HEK293T (cell line): ENCODE data around the gene PHAF1.

Experiments
- CTCF ChIA-PET: fragments of 350-600 bp; formaldehyde crosslinking; extraction: SDS; loops from one replicate; lab custom pipeline; 2021; ENCODE audit warnings: antibody characterized with exemption, inconsistent platforms; lab: Yijun Ruan, JAX
- POLR2A ChIA-PET: fragments of 350-600 bp; formaldehyde crosslinking; extraction: SDS; loops from one replicate; lab custom pipeline; 2020; ENCODE audit warnings: antibody characterized with exemption, inconsistent platforms; lab: Yijun Ruan, JAX
- DNase-seq: peaks from one replicate; pipeline ENCODE4 v3.0.0; 2012; ENCODE audit warnings: mixed read lengths; ENCODE audit errors: extremely low spot score
- ARNT ChIP-seq: fragments of 450-650 bp; IDR thresholded peaks from 2 replicates; pipeline ENCODE4 v1.6.1; 2017; ENCODE audit warnings: mild to moderate bottlenecking
- BHLHE40 ChIP-seq: fragments of 450-650 bp; IDR thresholded peaks from 2 replicates; pipeline ENCODE4 v1.6.1; 2016; ENCODE audit warnings: mild to moderate bottlenecking, moderate library complexity, borderline replicate concordance
- CTBP1 ChIP-seq: fragments of 450-650 bp; IDR thresholded peaks from 2 replicates; pipeline ENCODE4 v1.6.1; 2016; ENCODE audit warnings: borderline replicate concordance
- ELF4 ChIP-seq: fragments of 450-650 bp; IDR thresholded peaks from 2 replicates; pipeline ENCODE4 v1.6.1; 2017; ENCODE audit warnings: antibody characterized with exemption
- FOXA1 ChIP-seq: fragments of 450-650 bp; IDR thresholded peaks from 2 replicates; pipeline ENCODE4 v1.6.1; 2016; ENCODE audit warnings: mild to moderate bottlenecking
- FOXK2 ChIP-seq: fragments of 450-650 bp; IDR thresholded peaks from 2 replicates; pipeline ENCODE4 v1.6.1; 2016; ENCODE audit warnings: mild to moderate bottlenecking
- FOXM1 ChIP-seq: fragments of 450-650 bp; IDR thresholded peaks from 2 replicates; pipeline ENCODE4 v1.6.1; 2017; ENCODE audit warnings: mild to moderate bottlenecking, borderline replicate concordance
- HDGF ChIP-seq: fragments of 450-650 bp; IDR thresholded peaks from 2 replicates; pipeline ENCODE4 v1.6.1; 2017; ENCODE audit warnings: antibody characterized with exemption, borderline replicate concordance
- L3MBTL2 ChIP-seq: fragments of 450-650 bp; conservative IDR thresholded peaks from 2 replicates; pipeline ENCODE4 v1.6.1; 2016; ENCODE audit warnings: mild to moderate bottlenecking
- LEF1 ChIP-seq: fragments of 450-650 bp; IDR thresholded peaks from 2 replicates; pipeline ENCODE4 v1.6.1; 2017; ENCODE audit warnings: mild to moderate bottlenecking, borderline replicate concordance
- NFRKB ChIP-seq: fragments of 450-650 bp; IDR thresholded peaks from 2 replicates; pipeline ENCODE4 v1.6.1; 2016; ENCODE audit warnings: mild to moderate bottlenecking, moderate library complexity
- SP1 ChIP-seq: fragments of 450-650 bp; IDR thresholded peaks from 2 replicates; pipeline ENCODE4 v1.6.1; 2017
- SUZ12 ChIP-seq: fragments of 450-650 bp; IDR thresholded peaks from 2 replicates; pipeline ENCODE4 v1.6.1; 2016; ENCODE audit warnings: mild to moderate bottlenecking
- TARDBP ChIP-seq: fragments of 450-650 bp; IDR thresholded peaks from 2 replicates; pipeline ENCODE4 v1.6.1; 2016
- ZNF384 ChIP-seq: fragments of 450-650 bp; IDR thresholded peaks from 2 replicates; pipeline ENCODE4 v1.6.1; 2016
- TF ChIP-seq, protein P1 (sequence below): fragments of 450-650 bp; IDR thresholded peaks from 2 replicates; pipeline ENCODE4 v1.6.1; 2016

PHAF1 gene

DNA sequence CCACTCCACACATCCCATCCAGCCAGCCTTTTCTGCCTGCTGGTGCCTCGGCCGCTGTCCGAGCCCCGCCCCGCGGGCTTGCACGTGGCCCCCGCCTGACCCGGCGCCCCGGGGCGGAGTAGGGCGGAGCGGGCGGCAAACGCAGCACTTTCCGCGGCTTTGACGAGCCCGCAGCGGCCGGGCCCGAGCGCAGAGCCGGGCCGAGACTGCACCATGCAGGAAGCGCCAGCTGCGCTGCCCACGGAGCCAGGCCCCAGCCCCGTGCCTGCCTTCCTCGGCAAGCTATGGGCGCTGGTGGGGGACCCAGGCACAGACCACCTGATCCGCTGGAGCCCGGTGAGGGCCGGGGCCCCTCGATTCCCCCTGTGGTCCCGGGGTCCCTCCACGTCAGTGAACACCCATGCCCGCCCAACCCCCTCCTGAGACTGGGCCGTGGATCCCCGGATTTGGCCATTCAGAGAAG lies 54.9 kb downstream of the PHAF1 start, which contains the start of gene HSF4:
Gene HSF4, plus strand, starts transcription at position 147 of the 463 bp plus-strand sequence. Its CDS starts 67 bp downstream, at position 214.
- TF ChIP-seq FOXM1 (no peak), FOXA1 (no peak), TARDBP (no peak), ZNF384 (no peak), SUZ12 (no peak), ARNT (no peak), FOXK2 (no peak), L3MBTL2 (no peak), HDGF (no peak), ELF4 (no peak), SP1 (no peak), CTBP1 (no peak), LEF1 (no peak), BHLHE40 (no peak), NFRKB (no peak)
- TF ChIP-seq, protein P1, sequence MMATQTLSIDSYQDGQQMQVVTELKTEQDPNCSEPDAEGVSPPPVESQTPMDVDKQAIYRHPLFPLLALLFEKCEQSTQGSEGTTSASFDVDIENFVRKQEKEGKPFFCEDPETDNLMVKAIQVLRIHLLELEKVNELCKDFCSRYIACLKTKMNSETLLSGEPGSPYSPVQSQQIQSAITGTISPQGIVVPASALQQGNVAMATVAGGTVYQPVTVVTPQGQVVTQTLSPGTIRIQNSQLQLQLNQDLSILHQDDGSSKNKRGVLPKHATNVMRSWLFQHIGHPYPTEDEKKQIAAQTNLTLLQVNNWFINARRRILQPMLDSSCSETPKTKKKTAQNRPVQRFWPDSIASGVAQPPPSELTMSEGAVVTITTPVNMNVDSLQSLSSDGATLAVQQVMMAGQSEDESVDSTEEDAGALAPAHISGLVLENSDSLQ: no peak
- ChIA-PET CTCF (no interaction called here), POLR2A (no interaction called here)
- no peak for DNase-seq

DNA sequence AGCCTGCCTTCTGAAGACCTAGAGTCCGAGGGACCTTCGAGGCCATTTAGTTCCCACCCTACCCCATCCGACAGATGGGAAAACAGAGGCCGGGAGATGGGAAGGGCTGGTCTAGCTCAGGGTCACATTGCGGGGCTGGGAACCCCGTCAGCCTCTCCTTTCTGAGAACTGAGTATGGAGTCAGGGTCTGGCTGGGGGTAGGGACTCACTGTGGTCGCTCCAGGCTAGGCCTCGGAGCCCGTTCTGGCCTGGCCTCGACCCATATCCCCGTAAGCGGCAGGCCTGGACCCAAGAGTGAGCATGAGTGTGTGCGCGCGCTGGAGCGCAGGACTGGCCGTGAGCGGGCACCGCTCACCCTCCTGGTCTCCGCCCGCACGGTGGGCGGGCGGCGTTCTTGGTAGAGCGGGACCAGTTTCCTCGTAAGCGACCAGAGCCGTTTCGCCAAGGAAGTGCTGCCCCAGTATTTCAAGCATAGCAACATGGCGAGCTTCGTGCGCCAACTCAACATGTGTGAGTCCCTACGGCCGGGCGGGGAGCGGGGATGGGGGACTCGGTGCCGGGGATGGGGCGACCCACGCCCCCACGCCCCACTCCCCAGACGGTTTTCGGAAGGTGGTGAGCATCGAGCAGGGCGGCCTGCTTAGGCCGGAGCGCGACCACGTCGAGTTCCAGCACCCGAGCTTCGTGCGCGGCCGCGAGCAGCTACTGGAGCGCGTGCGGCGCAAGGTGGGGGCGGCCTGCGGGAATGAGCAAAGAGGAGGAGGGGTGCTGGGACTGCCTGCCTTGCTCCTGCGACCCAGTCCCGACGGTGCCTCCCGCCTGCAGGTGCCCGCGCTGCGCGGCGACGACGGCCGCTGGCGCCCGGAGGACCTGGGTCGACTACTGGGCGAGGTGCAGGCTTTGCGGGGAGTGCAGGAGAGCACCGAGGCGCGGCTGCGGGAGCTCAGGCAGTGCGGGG lies 55.7 kb downstream of the PHAF1 start:
- POLR2A ChIA-PET: no interaction called here
- no peak for DNase-seq
- TF ChIP-seq SUZ12 (no peak), FOXM1 (no peak), HDGF (no peak), LEF1 (no peak), ARNT (no peak), ELF4 (no peak), L3MBTL2 (no peak), BHLHE40 (no peak), TARDBP (no peak), CTBP1 (no peak), FOXK2 (no peak), SP1 (no peak), NFRKB (no peak)
- TF ChIP-seq, protein P1: no peak
- CTCF ChIA-PET: no interaction called here

DNA sequence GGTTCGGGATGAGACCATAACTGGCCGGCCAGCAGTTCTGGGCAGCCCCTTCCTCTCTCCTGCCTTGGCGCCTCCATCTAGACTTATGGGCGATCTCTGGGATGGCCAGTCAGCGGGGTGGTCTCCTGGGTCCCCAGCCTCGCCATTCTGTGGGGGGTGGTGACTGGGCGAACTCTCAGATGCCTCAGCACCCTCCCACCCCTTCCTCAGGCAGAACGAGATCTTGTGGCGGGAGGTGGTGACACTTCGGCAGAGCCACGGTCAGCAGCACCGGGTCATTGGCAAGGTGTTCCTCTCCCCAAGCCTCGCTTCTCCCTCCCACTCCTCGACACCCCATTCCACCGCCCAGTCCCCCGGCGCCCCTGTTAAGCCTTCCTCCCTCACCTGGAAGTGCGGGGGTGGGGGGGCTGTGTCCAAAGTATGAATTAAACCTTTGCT lies 56.4 kb downstream of the PHAF1 start:
- ChIA-PET POLR2A (no interaction called here), CTCF (no interaction called here)
- DNase-seq: no peak
- TF ChIP-seq FOXA1: no peak
- no peak for TF ChIP-seq ELF4
- TF ChIP-seq LEF1: no peak
- no peak for TF ChIP-seq NFRKB
- TF ChIP-seq, protein P1: no peak
- no peak for TF ChIP-seq FOXM1
- no peak for TF ChIP-seq HDGF
- TF ChIP-seq CTBP1: no peak
- TF ChIP-seq SUZ12: no peak
- TF ChIP-seq ZNF384: no peak
- no peak for TF ChIP-seq ARNT
- TF ChIP-seq L3MBTL2: no peak

DNA sequence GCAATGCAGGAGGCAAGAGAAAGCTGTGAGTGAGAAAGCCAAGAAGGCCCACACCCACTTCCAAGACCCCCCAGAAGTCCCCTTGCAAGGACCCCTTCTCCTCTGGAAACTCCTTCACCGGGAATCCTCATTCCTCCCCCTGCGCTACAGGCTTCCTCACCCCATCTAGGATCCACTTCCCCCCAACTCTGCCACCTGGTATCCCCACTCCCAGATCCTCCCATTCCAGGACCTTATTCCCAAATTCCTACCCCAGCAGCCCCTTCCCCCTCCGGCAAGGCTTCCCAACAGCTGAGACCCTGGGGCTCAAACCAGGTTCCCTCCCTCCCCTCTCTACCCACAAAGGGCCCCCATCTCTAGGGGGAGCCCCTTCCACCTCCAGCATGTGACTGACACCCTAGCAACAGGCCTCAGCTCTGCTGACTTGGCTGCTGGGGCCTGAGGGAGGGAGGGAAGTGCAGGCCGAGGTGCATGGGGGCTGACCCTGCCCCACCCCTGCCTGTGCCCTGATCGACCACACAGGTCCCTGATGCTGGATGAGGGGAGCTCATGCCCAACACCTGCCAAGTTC lies 56.9 kb downstream of the PHAF1 start:
- TF ChIP-seq L3MBTL2 (no peak), NFRKB (no peak), FOXA1 (no peak)
- DNase-seq: no peak
- ChIA-PET CTCF (interaction anchor here (1.0 kb wide), 1 partner anchor 11 kb away, joined by 4 read pairs; no protein-coding TSS in a partner anchor), POLR2A (interaction anchor here (1.2 kb wide), 1 partner anchor 149 kb away, joined by 3 read pairs; no protein-coding TSS in a partner anchor)

DNA sequence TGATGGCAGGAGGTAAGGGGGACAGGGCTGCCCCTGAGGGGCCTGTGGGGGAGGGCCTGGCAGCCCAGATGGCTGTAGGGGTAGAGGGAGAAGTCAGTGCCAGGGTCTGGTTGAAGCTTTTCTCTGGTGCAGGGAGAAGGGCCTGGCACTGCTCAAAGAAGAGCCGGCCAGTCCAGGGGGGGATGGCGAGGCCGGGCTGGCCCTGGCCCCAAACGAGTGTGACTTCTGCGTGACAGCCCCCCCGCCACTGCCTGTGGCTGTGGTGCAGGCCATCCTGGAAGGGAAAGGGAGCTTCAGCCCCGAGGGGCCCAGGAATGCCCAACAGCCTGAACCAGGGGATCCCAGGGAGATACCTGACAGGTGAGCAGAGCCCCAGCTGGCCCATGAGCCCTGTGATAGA lies 57.8 kb downstream of the PHAF1 start:
- TF ChIP-seq NFRKB (no peak), TARDBP (no peak), SUZ12 (no peak), FOXM1 (no peak), ELF4 (no peak), CTBP1 (no peak)
- TF ChIP-seq, protein P1: no peak
- no peak for DNase-seq
- ChIA-PET CTCF (interaction anchor here (1.0 kb wide), 1 partner anchor 12 kb away, joined by 4 read pairs; no protein-coding TSS in a partner anchor), POLR2A (interaction anchor here (1.2 kb wide), 1 partner anchor 150 kb away, joined by 3 read pairs; no protein-coding TSS in a partner anchor)
